ENCODE results near the gene ADAMTSL1.

- no peak for TF ChIP-seq POLR2A (IDR thresholded peaks at IDR 0.05)
- no peak for TF ChIP-seq CTCF (IDR thresholded peaks at IDR 0.05)
These were observed 132.9 kb downstream of the ADAMTSL1 start for GRCh38 chr9:18606846-18607245.

Measured in right lobe of liver (tissue), 4 donors.